ENCODE data around the gene SECISBP2. TPM values are rescaled to one million over a fixed set of nuclear protein-coding genes. Genes with fewer than 3 reads are reported as not detected.

The SECISBP2 gene
- total and polyA plus RNA-seq, 2 experiments from 2014 or later: 30.6 to 43.8 TPM

- DNase-seq (ENCODE audit: low spot score): no peak
- Histone ChIP-seq H3K36me3 (replicated peaks; ENCODE audit: insufficient read depth, low read depth) (no peaks in the 10 kb centered on the region), H3K27me3 (no peaks in the 10 kb centered on the region), H3K9me3 (ENCODE audit: low read depth) (no peaks in the 10 kb centered on the region), H3K4me2 (no peak overlapping the region), H2AFZ (no peak overlapping the region), H3K27ac (no peak overlapping the region), H4K20me1 (ENCODE audit: insufficient read depth, poor library complexity, severe bottlenecking) (no peaks in the 10 kb centered on the region), H3K9me2 (replicated peaks; ENCODE audit: insufficient read depth) (no peaks in the 10 kb centered on the region), H3K79me2 (no peaks in the 10 kb centered on the region), H3K4me1 (ENCODE audit: insufficient read depth) (no peaks in the 10 kb centered on the region), H3K4me3 (no peak overlapping the region)
- 91% methylated on average over 9 of the region's 9 CpGs for WGBS (ENCODE audit: low lambda C conversion rate, missing lambda C conversion rate)
- TF ChIP-seq EZH2phosphoT487 (IDR thresholded peaks at IDR 0.05; ENCODE audit: low read depth, severe bottlenecking, unreplicated experiment): no peak
- TF ChIP-seq EZH2 (IDR thresholded peaks at IDR 0.05; ENCODE audit: borderline replicate concordance): no peak
- TF ChIP-seq CTCF (IDR thresholded peaks at IDR 0.05; ENCODE audit: poor library complexity): no peak
Measured at GRCh38 chr9:89361816-89362646, 43.7 kb downstream of the SECISBP2 start.

GRCh38 chr9:89362647-89363310 is 44.5 kb downstream of the SECISBP2 start:
- H3K36me3 ChIP-seq (replicated peaks; ENCODE audit: insufficient read depth, low read depth): no peaks in the 10 kb centered on the region
- no peaks in the 10 kb centered on the region for H3K9me3 ChIP-seq (ENCODE audit: low read depth)
- no peaks in the 10 kb centered on the region for H3K9me2 ChIP-seq (replicated peaks; ENCODE audit: insufficient read depth)
- H3K79me2 ChIP-seq: no peaks in the 10 kb centered on the region
- H3K4me2 ChIP-seq: no peak overlapping the region
- no peak overlapping the region for H3K4me3 ChIP-seq
- no peaks in the 10 kb centered on the region for H3K4me1 ChIP-seq (ENCODE audit: insufficient read depth)
- 92% methylated on average over 10 of the region's 10 CpGs for WGBS (ENCODE audit: low lambda C conversion rate, missing lambda C conversion rate)
- no peak for DNase-seq (ENCODE audit: low spot score)
- H2AFZ ChIP-seq: no peak overlapping the region
- H3K27me3 ChIP-seq: no peaks in the 10 kb centered on the region
- TF ChIP-seq CTCF (IDR thresholded peaks at IDR 0.05; ENCODE audit: poor library complexity): no peak
- no peak for TF ChIP-seq EZH2phosphoT487 (IDR thresholded peaks at IDR 0.05; ENCODE audit: low read depth, severe bottlenecking, unreplicated experiment)
- TF ChIP-seq EZH2 (IDR thresholded peaks at IDR 0.05; ENCODE audit: borderline replicate concordance): no peak
- H3K27ac ChIP-seq: no peak overlapping the region
- no peaks in the 10 kb centered on the region for H4K20me1 ChIP-seq (ENCODE audit: insufficient read depth, poor library complexity, severe bottlenecking)

GRCh38 chr9:89363311-89363670 is 45.0 kb downstream of the SECISBP2 start:
- Histone ChIP-seq H3K4me2 (no peak overlapping the region), H2AFZ (no peak overlapping the region), H3K9me2 (replicated peaks; ENCODE audit: insufficient read depth) (no peaks in the 10 kb centered on the region), H3K36me3 (replicated peaks; ENCODE audit: insufficient read depth, low read depth) (no peaks in the 10 kb centered on the region), H3K79me2 (no peaks in the 10 kb centered on the region), H4K20me1 (ENCODE audit: insufficient read depth, poor library complexity, severe bottlenecking) (no peaks in the 10 kb centered on the region), H3K9me3 (ENCODE audit: low read depth) (no peaks in the 10 kb centered on the region), H3K4me3 (no peak overlapping the region), H3K27me3 (no peaks in the 10 kb centered on the region), H3K4me1 (ENCODE audit: insufficient read depth) (no peaks in the 10 kb centered on the region), H3K27ac (no peak overlapping the region)
- DNase-seq (ENCODE audit: low spot score): no peak
- WGBS (ENCODE audit: low lambda C conversion rate, missing lambda C conversion rate): 91% methylated on average over 6 of the region's 6 CpGs
- no peak for TF ChIP-seq EZH2 (IDR thresholded peaks at IDR 0.05; ENCODE audit: borderline replicate concordance)
- TF ChIP-seq CTCF (IDR thresholded peaks at IDR 0.05; ENCODE audit: poor library complexity): no peak
- TF ChIP-seq EZH2phosphoT487 (IDR thresholded peaks at IDR 0.05; ENCODE audit: low read depth, severe bottlenecking, unreplicated experiment): no peak
